HG03060 (cell line): ENCODE measurements around the gene BCAS4.
"Not testable (repeated sequence)": the region's sequence is repeated elsewhere in the genome, so short reads cannot be mapped to it uniquely, and the experiment has no call there.

Experiments
- ATAC-seq: cut with Tn5 transposase; IDR thresholded peaks from one replicate; pipeline ENCODE4 v1.9.1; 2021; ENCODE audit warnings: low read depth, moderate number of reproducible peaks; ENCODE audit not compliant: unreplicated experiment

The BCAS4 gene

GRCh38 chr20:50769551-50770085 is 25.2 kb upstream of the BCAS4 start:
- not testable (repeated sequence) for ATAC-seq

- not testable (repeated sequence) for ATAC-seq
Measured at GRCh38 chr20:50771419-50772080, 23.3 kb upstream of the BCAS4 start.

- no peak for ATAC-seq
Measured at GRCh38 chr20:50772420-50773185, 22.3 kb upstream of the BCAS4 start.

- ATAC-seq, result no peak
Measured at GRCh38 chr20:50774515-50774914, 20.3 kb upstream of the BCAS4 start.

DNA sequence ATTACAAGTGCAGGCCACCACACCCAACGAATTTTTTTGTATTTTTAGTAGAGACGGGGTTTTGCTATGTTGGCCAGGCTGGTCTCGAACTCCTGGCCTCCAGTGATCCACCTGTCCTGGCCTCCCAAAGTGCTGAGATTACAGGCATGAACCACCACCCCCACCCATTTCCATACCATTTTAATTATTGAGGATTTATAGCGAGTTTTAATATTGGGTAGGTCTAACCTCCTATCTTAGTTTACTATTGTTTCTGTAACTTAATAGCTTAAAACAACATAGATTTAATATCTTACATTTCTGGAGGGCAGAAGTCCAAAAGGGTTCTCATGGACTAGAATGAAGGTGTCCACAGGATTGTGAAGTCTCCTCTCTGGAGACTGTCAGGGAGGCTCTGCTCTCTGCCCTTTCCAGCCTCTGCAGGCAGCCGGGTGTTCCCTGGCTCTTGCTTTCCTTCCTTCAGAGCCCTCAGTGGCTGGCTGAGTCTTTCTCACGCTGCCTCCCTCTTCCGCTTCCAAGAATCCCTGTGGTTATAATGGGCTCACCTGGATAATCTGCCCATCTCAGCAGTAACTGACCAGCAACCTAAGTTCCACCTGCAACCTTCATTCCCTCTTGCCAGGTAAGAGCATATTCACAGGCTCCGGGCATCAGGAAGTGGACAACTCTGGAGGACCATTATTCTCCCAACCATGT is 18.6 kb upstream of the BCAS4 start:
- no peak for ATAC-seq

- ATAC-seq, result no peak
Measured at GRCh38 chr20:50777373-50777772, 17.5 kb upstream of the BCAS4 start.

DNA sequence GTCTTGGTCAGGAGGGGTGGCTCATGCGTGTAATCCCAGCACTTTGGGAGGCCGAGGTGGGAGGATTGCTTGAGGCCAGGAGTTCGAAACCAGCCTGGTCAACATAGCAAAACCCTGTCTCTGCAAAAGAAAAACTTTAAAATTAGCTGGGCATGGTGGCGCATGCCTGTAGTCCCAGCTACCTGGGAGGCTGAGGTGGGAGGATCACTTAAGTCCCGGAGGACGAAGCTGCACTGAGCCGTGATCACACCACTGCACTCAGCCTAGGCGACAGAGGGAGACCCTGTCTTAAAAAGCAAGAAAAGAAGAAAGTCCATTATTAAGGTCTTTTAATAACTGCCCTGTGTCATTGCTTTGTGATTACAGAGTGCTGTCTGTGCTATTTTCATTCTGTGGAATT is 15.9 kb upstream of the BCAS4 start:
- not testable (repeated sequence) for ATAC-seq

GRCh38 chr20:50783390-50783789 is 11.5 kb upstream of the BCAS4 start:
- no peak for ATAC-seq

- ATAC-seq, result no peak
Measured at GRCh38 chr20:50783903-50784302, 11.0 kb upstream of the BCAS4 start.

DNA sequence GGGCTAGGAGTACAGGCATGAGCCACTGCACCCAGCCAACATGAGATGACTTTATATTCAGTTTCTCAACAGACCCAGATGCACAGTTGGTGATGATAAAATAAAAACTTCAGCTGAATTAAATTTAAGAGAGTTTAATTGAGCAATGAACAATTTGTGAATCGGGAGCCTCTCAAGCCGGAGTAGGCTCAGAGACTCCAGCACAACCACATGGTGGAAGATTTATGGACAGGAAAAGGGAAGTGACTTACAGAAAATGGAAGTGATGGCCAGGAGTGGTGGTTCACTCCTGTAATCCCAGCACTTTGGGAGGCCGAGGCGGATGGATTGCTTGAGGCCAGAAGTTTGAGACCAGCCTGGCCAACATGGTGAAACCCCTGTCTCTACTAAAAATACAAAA is 10.4 kb upstream of the BCAS4 start:
- no peak for ATAC-seq

DNA sequence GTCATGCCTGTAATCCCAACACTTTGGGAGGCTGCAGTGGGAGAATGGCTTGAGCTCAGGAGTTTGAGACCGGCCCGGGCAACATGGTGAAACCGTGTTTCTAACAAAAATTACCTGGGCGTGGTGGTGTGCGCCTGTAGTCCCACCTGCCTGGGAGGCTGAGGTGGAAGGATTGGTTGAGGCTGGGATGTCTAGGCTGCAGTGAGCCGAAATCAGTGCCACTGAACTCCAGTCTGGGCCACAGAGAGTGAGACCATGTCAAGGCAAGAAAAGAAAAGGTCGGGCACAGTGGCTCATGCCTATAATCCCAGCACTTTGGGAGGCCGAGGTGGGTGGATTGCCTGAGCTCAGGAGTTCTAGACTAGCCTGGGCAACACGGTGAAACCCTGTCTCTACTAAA is 8.2 kb upstream of the BCAS4 start:
- no peak for ATAC-seq

DNA sequence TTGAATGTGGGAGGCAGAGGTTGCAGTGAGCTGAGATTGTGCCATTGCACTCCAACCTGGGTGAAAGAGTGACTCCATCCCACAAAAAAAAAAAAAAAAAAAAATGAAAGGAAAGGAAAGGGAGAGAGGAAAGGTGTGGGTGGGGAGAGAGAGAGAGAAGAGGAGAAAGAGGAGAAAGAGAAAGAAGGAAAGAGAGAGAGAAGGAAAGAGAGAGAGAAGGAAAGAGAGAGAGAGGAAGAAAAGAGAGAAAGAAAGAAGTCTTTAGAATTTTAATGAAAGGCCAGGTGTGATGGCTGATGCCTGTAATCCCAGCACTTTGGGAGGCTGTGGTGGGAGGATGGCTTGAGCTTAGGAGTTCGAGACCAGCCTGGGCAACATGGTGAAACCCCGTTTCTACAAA is 7.7 kb upstream of the BCAS4 start:
- no peak for ATAC-seq

- ATAC-seq, result no peak
Measured at GRCh38 chr20:50788045-50788991, 6.5 kb upstream of the BCAS4 start.

DNA sequence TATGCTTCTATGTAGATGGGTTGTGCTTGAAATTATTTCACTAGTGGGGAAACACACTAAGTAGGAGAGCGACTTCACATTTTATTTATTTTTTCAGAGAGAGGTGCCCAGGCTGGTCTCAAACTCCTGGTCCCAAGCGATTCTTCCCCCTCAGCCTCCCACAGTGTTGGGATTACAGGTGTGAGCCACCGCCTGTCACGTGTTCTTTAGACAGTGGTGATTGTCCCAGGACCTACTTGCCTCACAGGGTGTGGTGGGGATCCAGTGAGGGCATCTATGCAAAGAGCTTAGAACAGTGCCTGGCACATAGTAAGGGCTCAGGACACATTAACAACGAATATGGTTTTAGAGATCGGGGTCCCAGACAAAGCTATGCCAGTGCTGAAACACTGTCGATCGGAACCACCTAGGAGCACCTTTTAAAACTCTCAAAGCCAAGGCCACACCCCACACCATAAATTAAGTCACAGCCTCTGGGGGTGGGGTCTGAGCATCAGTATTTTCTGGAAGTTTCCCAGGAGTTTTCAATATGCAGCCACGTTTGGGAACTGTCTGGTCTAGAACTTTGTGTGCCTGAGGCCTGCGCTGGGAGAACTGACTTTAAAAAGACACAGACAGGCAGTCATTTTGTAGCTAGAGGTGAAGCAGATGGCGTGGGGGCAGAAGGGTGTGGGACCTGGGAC is 4.8 kb upstream of the BCAS4 start:
- ATAC-seq, result no peak

- peak; percentile 45 for ATAC-seq
Measured at GRCh38 chr20:50790651-50791277, 4.1 kb upstream of the BCAS4 start.

DNA sequence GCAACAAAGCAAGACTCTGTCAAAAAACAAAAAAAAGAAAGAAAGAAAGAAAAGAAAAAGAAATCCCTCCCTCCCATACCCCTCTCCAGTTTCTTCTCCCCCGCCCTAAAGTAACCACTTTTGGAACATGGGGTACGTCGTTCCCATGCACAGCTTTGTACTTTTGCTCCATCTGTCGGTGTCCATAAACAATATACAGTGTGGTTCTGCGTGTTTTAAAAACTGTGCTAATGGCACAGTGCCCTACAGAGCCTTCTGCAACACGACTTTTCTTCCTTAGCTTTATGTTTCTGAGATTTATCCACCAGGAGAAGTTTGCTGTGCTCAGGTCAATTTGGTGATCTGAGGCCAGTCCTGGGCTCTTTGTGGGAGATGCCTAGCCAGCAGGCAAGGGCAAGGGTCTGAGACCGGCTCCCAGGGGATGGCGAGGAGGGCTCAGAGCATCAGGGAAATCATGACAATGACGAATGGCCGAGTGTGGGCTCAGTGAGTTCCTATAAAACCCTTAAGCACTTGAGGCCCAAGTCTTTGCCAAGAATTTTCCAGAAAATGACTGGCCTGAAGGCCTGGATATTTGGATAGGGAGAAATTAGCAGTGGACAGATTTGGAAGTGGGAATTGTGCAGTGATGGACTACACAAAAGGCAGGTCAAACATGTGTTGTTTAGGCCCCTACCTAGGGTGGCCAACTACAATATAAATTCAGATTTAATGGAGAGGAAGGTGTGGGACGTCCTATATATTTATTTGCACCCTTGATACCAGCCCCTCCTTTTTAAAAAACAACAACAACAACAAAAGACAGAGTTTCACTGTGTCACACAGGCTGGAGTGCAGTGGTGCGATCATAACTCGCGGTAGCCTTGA is 1.9 kb upstream of the BCAS4 start:
- ATAC-seq, result no peak

GRCh38 chr20:50793575-50794016 is 1.3 kb upstream of the BCAS4 start:
- ATAC-seq, result not testable (repeated sequence)

- no peak for ATAC-seq
Measured at GRCh38 chr20:50794181-50794845, 548 bp upstream of the BCAS4 start.
